NCI-H2029 treated with DMSO at 0.1 percent for 48 hours (cell line): Measurements from ENCODE around the gene KATNAL1.
"Not testable (repeated sequence)": the region's sequence is repeated elsewhere in the genome, so short reads cannot be mapped to it uniquely, and the experiment has no call there.

Experiments used
- DNase-seq: peaks from one replicate; lab custom pipeline; 2025; lab: John Stamatoyannopoulos, UW

The KATNAL1 gene

GRCh38 chr13:30211745-30212144 lies 95.6 kb downstream of the KATNAL1 start:
- no peak for DNase-seq

GRCh38 chr13:30204564-30204963 lies 102.8 kb downstream of the KATNAL1 start:
- no peak for DNase-seq

- DNase-seq, result no peak
These were observed 111.3 kb downstream of the KATNAL1 start for GRCh38 chr13:30196025-30196424.

- DNase-seq, result no peak
These were observed 112.4 kb downstream of the KATNAL1 start for GRCh38 chr13:30194906-30195305.

GRCh38 chr13:30193279-30194234 lies 113.8 kb downstream of the KATNAL1 start:
- DNase-seq, result no peak

- no peak for DNase-seq
These were observed 114.8 kb downstream of the KATNAL1 start for GRCh38 chr13:30192320-30193093.

GRCh38 chr13:30191491-30192100 lies 115.8 kb downstream of the KATNAL1 start:
- DNase-seq, result no peak

- DNase-seq, result no peak
These were observed 120.5 kb downstream of the KATNAL1 start for GRCh38 chr13:30186634-30187415.

- no peak for DNase-seq
These were observed 125.3 kb downstream of the KATNAL1 start for GRCh38 chr13:30181888-30182651.

- DNase-seq, result no peak
These were observed 127.6 kb downstream of the KATNAL1 start for GRCh38 chr13:30179597-30180276.

GRCh38 chr13:30178976-30179375 lies 128.4 kb downstream of the KATNAL1 start:
- DNase-seq, result no peak

GRCh38 chr13:30175166-30175565 lies 132.2 kb downstream of the KATNAL1 start:
- no peak for DNase-seq

- not testable (repeated sequence) for DNase-seq
These were observed 133.1 kb downstream of the KATNAL1 start for GRCh38 chr13:30174250-30174649.

GRCh38 chr13:30173303-30173610 lies 134.1 kb downstream of the KATNAL1 start:
- no peak for DNase-seq

GRCh38 chr13:30172593-30173302 lies 134.6 kb downstream of the KATNAL1 start:
- DNase-seq, result no peak

- DNase-seq, result no peak
These were observed 136.8 kb downstream of the KATNAL1 start for GRCh38 chr13:30170569-30170968.

GRCh38 chr13:30169442-30169841 lies 137.9 kb downstream of the KATNAL1 start:
- no peak for DNase-seq

GRCh38 chr13:30165796-30166195 lies 141.6 kb downstream of the KATNAL1 start:
- no peak for DNase-seq

- DNase-seq, result no peak
These were observed 142.3 kb downstream of the KATNAL1 start for GRCh38 chr13:30165071-30165470.

GRCh38 chr13:30164146-30164545 lies 143.2 kb downstream of the KATNAL1 start:
- DNase-seq, result no peak
